ENCODE measurements around the gene TTF2.
"Not testable (repeated sequence)": the region's sequence is repeated elsewhere in the genome, so short reads cannot be mapped to it uniquely, and the experiment has no call there.

The TTF2 gene

DNA sequence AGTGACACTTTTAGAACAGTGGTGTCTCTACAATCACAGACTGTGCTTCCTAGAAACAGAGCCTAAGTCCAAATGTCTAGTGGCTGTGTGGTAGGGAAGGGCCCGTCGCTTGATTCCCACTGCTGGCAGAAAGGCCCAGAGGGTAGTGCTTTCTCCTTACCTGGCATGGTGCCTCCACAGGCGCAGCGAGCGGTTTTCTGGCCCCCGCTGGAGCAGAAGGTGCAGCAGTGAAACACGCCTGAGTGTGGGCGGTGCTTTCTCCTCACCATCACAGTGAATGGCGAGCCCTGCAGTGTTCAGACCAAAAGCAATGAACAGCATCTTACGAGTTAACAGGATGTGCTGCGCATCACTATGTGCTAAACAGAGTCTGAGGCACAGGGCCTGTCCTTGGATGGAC lies 53.1 kb downstream of the TTF2 start:
- in situ Hi-C loops (cut with MboI; ENCODE audit: low sequenced_read_pairs, unreplicated experiment) = loop anchor here (10.0 kb wide), 1 partner anchor 58 kb away; no protein-coding TSS in a partner anchor
- no peak for TF ChIP-seq CTCF (IDR thresholded peaks at IDR 0.05; ENCODE audit: borderline replicate concordance, control extremely low read depth, extremely low read depth, insufficient read depth, missing control alignments)
- DNase-seq (ENCODE audit: low spot score) = no peak

DNA sequence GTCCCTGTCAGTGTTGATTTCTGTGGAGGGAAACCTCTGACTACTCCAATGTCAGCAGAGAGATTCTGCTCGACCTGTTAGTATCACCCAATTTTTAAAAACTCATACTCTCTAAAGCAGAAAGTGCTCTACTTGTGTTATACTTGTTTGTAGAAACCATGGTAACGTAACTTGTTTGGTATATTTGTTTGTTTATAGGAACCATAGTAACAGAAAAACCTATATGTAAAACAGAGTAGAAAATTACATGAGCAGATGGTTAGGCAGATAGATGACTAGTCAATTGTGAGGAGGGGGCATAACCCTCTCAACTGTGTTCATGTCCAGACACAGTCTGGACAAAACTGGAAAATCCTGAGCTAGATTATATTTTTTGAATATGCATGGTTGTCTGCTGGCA lies 54.8 kb downstream of the TTF2 start:
- DNase-seq (ENCODE audit: low spot score) = no peak
- no peak for TF ChIP-seq CTCF (IDR thresholded peaks at IDR 0.05; ENCODE audit: borderline replicate concordance, control extremely low read depth, extremely low read depth, insufficient read depth, missing control alignments)
- in situ Hi-C loops (cut with MboI; ENCODE audit: low sequenced_read_pairs, unreplicated experiment) = loop anchor here (10.0 kb wide), 1 partner anchor 60 kb away; no protein-coding TSS in a partner anchor

- no peak for DNase-seq (ENCODE audit: low spot score)
- no peak for TF ChIP-seq CTCF (IDR thresholded peaks at IDR 0.05; ENCODE audit: borderline replicate concordance, control extremely low read depth, extremely low read depth, insufficient read depth, missing control alignments)
- in situ Hi-C loops (cut with MboI; ENCODE audit: low sequenced_read_pairs, unreplicated experiment) = loop anchor here (10.0 kb wide), 1 partner anchor 61 kb away; no protein-coding TSS in a partner anchor
These were observed 56.1 kb downstream of the TTF2 start for GRCh38 chr1:117116090-117116783.

DNA sequence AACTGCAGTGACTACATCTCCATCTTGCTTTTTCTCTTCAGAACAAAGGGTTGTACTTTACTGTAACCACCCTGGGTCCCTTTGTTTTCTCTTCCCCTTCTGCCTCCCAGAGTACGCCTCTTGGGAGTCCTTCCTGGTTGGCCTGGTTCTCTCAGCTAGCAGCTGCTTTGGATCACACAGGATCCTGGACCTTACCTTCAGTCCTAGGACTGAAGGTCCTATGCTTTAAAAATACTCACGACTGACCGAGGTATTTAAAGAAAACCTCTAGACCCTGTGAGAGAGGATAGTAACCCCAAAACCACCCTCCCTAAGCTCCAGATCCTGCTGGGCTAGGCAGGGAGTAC lies 56.6 kb downstream of the TTF2 start:
- DNase-seq (ENCODE audit: low spot score) = no peak

GRCh38 chr1:117117697-117118096 lies 57.6 kb downstream of the TTF2 start:
- no peak for TF ChIP-seq CTCF (IDR thresholded peaks at IDR 0.05; ENCODE audit: borderline replicate concordance, control extremely low read depth, extremely low read depth, insufficient read depth, missing control alignments)
- in situ Hi-C loops (cut with MboI; ENCODE audit: low sequenced_read_pairs, unreplicated experiment) = loop anchor here (10.0 kb wide), 1 partner anchor 63 kb away; no protein-coding TSS in a partner anchor
- no peak for DNase-seq (ENCODE audit: low spot score)

More for the DNA sequence above, 56.6 kb downstream of the TTF2 start:
- TF ChIP-seq CTCF (IDR thresholded peaks at IDR 0.05; ENCODE audit: borderline replicate concordance, control extremely low read depth, extremely low read depth, insufficient read depth, missing control alignments) = no peak
- in situ Hi-C loops (cut with MboI; ENCODE audit: low sequenced_read_pairs, unreplicated experiment) = loop anchor here (10.0 kb wide), 1 partner anchor 62 kb away; no protein-coding TSS in a partner anchor

DNA sequence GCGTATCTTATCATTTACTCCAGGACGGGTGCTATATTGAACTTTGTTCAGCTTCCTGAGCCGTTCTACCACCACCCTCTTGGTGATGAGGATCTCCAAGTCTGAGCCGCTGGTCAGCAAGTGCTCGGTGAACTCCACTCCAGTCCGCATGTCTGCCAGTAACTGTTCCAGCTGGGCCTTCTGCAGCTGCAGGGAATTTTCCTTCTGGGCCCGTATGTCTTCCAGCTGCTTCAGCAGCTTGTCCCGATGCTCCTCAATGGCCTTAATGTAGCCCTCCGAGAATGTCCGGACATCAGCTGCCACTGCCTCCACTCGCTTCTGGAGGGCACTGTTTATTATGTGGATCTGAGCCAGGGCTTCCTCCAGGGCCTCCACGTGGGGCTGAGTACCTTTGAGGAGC lies 58.0 kb downstream of the TTF2 start:
- TF ChIP-seq CTCF (IDR thresholded peaks at IDR 0.05; ENCODE audit: borderline replicate concordance, control extremely low read depth, extremely low read depth, insufficient read depth, missing control alignments) = no peak
- in situ Hi-C loops (cut with MboI; ENCODE audit: low sequenced_read_pairs, unreplicated experiment) = loop anchor here (10.0 kb wide), 1 partner anchor 63 kb away; no protein-coding TSS in a partner anchor
- DNase-seq (ENCODE audit: low spot score) = no peak

- DNase-seq (ENCODE audit: low spot score) = not testable (repeated sequence)
- in situ Hi-C loops (cut with MboI; ENCODE audit: low sequenced_read_pairs, unreplicated experiment) = loop anchor here (10.0 kb wide), 1 partner anchor 64 kb away; no protein-coding TSS in a partner anchor
These were observed 59.0 kb downstream of the TTF2 start for GRCh38 chr1:117119144-117119543.

All from GM13976 (cell line).